Caco-2 (cell line): ENCODE measurements around the gene COA1. TPM values are rescaled to one million over a fixed set of nuclear protein-coding genes. Genes with fewer than 3 reads are reported as not detected.

Source experiments
- BruUV-seq: library from RNA; stranded (reverse); fragments of 400-500 nt; replicated peaks from 2 replicates; lab custom pipeline; 2021; lab: Mats Ljungman, UMichigan
- CTCF ChIA-PET: fragments of 300-600 bp; sonication (Branson Sonifier 250); formaldehyde crosslinking; loops from one replicate; lab custom pipeline; 2022; ENCODE audit warnings: antibody characterized with exemption; lab: Charles Lee
- POLR2A ChIA-PET: fragments of 300-600 bp; sonication (Branson Sonifier 250); formaldehyde crosslinking; loops from one replicate; lab custom pipeline; 2022; ENCODE audit warnings: antibody characterized with exemption; lab: Charles Lee
- DNase-seq, 2 experiments: peaks; one replicate each; pipeline versions ENCODE4 v3.0.0 to v3.0.0-alpha.2; 2020 to 2022
- H3K27me3 ChIP-seq: replicated peaks from 2 replicates; pipeline ENCODE4 v1.6.0; 2011; ENCODE audit warnings: low read length; ENCODE audit not compliant: control insufficient read depth, insufficient read depth
- H3K36me3 ChIP-seq: 2 replicates; pipeline ENCODE4 v1.5.1; 2011; ENCODE audit warnings: low read length; ENCODE audit not compliant: control insufficient read depth, insufficient read depth
- H3K4me1 ChIP-seq: fragments of 250-450 bp; sonication (Bioruptor Pico); 2 replicates; pipeline ENCODE4 v1.5.1; 2020; ENCODE audit warnings: mild to moderate bottlenecking
- H3K4me3 ChIP-seq: 2 replicates; pipeline ENCODE4 v1.5.1; 2011; ENCODE audit warnings: low read depth, mild to moderate bottlenecking, control low read depth, low read length
- H3K9me3 ChIP-seq: fragments of 250-450 bp; sonication (Bioruptor Pico); 2 replicates; pipeline ENCODE4 v1.5.1; 2020; ENCODE audit warnings: mild to moderate bottlenecking, moderate library complexity
- H3K27ac Mint-ChIP-seq: one replicate; pipeline ENCODE4 v1.8.0; 2022; ENCODE audit warnings: mixed read lengths; ENCODE audit not compliant: unreplicated experiment
- H3K27me3 Mint-ChIP-seq: one replicate; pipeline ENCODE4 v1.8.0; 2022; ENCODE audit warnings: mixed read lengths; ENCODE audit not compliant: insufficient read depth, unreplicated experiment
- H3K36me3 Mint-ChIP-seq: one replicate; pipeline ENCODE4 v1.8.0; 2022; ENCODE audit warnings: mild to moderate bottlenecking, mixed read lengths; ENCODE audit not compliant: insufficient read depth, unreplicated experiment
- H3K4me1 Mint-ChIP-seq: one replicate; pipeline ENCODE4 v1.8.0; 2022; ENCODE audit warnings: low read depth, mixed read lengths; ENCODE audit not compliant: unreplicated experiment
- H3K4me3 Mint-ChIP-seq: one replicate; pipeline ENCODE4 v1.8.0; 2022; ENCODE audit warnings: mild to moderate bottlenecking, moderate library complexity, mixed read lengths; ENCODE audit not compliant: unreplicated experiment
- H3K9me3 Mint-ChIP-seq: one replicate; pipeline ENCODE4 v1.8.0; 2022; ENCODE audit warnings: mixed read lengths; ENCODE audit not compliant: unreplicated experiment
- CTCF ChIP-seq, 2 experiments: fragments of 200-600 bp in 1 of 2; IDR thresholded peaks; 1 replicate in 1 of 2; 2 replicates in 1 of 2; pipeline versions ENCODE4 v1.5.1 to v1.8.0; 2011 to 2022; ENCODE audit warnings: antibody characterized with exemption in 1 of 2, control low read depth in 1 of 2, inconsistent platforms in 1 of 2, low read depth in 1 of 2, low read length in 1 of 2, mild to moderate bottlenecking in 1 of 2, moderate library complexity in 1 of 2; ENCODE audit not compliant: insufficient read depth in 1 of 2, severe bottlenecking in 1 of 2, unreplicated experiment in 1 of 2
- intact Hi-C: fragments of 100-400 bp; cut with micrococcal nuclease; formaldehyde crosslinking; loops from one replicate; pipeline ENCODE4 v1.10.0; 2022; ENCODE audit not compliant: unreplicated experiment
- total RNA-seq: library from RNA; stranded (reverse); gene quantifications from 2 replicates; pipeline ENCODE4 v1.2.3, GENCODE V29; 2022

The COA1 gene
- total RNA-seq, 1 experiment from 2014 or later: 94.7 TPM

GRCh38 chr7:43756368-43757072, 27.2 kb upstream of the COA1 start:
- H3K27ac Mint-ChIP-seq: no peak overlapping the region
- Histone ChIP-seq H3K4me1 (no peaks in the 10 kb centered on the region), H3K9me3 (no peaks in the 10 kb centered on the region), H3K4me3 (no peak overlapping the region), H3K36me3 (no peaks in the 10 kb centered on the region), H3K27me3 (no peaks in the 10 kb centered on the region)
- POLR2A ChIA-PET: no interaction called here
- no peak for DNase-seq
- H3K4me3 Mint-ChIP-seq: peak overlapping the region; percentile 41
- peaks cover 6% of the 10 kb centered on the region for H3K27me3 Mint-ChIP-seq
- H3K9me3 Mint-ChIP-seq: no peaks in the 10 kb centered on the region
- intact Hi-C loops: no loop called here
- no TSS peak for BruUV-seq
- TF ChIP-seq CTCF (IDR thresholded peaks at IDR 0.05; ENCODE audit: insufficient read depth in 1 of 2, low read depth in 1 of 2, low read length in 1 of 2, severe bottlenecking in 1 of 2, unreplicated experiment in 1 of 2): no peak
- H3K36me3 Mint-ChIP-seq: no peaks in the 10 kb centered on the region
- CTCF ChIA-PET: no interaction called here
- no peaks in the 10 kb centered on the region for H3K4me1 Mint-ChIP-seq

GRCh38 chr7:43754596-43754995, 25.3 kb upstream of the COA1 start:
- BruUV-seq: no TSS peak
- Mint-ChIP-seq H3K36me3 (no peaks in the 10 kb centered on the region), H3K4me3 (no peak overlapping the region), H3K27me3 (peaks cover 6% of the 10 kb centered on the region), H3K9me3 (no peaks in the 10 kb centered on the region), H3K4me1 (no peaks in the 10 kb centered on the region), H3K27ac (no peak overlapping the region)
- CTCF ChIA-PET: interaction anchor here (0.7 kb wide), 1 partner anchor 10 kb away, joined by 3 read pairs; no protein-coding TSS in a partner anchor
- Histone ChIP-seq H3K9me3 (no peaks in the 10 kb centered on the region), H3K4me1 (no peaks in the 10 kb centered on the region), H3K36me3 (no peaks in the 10 kb centered on the region), H3K27me3 (no peaks in the 10 kb centered on the region), H3K4me3 (no peak overlapping the region)
- POLR2A ChIA-PET: no interaction called here
- DNase-seq: no peak
- intact Hi-C loops: no loop called here
- TF ChIP-seq CTCF (IDR thresholded peaks at IDR 0.05; ENCODE audit: insufficient read depth in 1 of 2, low read depth in 1 of 2, low read length in 1 of 2, severe bottlenecking in 1 of 2, unreplicated experiment in 1 of 2): no peak

GRCh38 chr7:43753843-43754242, 24.5 kb upstream of the COA1 start:
- TF ChIP-seq CTCF (IDR thresholded peaks at IDR 0.05; ENCODE audit: insufficient read depth in 1 of 2, low read depth in 1 of 2, low read length in 1 of 2, severe bottlenecking in 1 of 2, unreplicated experiment in 1 of 2): no peak
- Histone ChIP-seq H3K36me3 (no peaks in the 10 kb centered on the region), H3K27me3 (no peaks in the 10 kb centered on the region), H3K4me3 (no peak overlapping the region), H3K9me3 (no peaks in the 10 kb centered on the region), H3K4me1 (no peaks in the 10 kb centered on the region)
- no TSS peak for BruUV-seq
- DNase-seq: no peak
- ChIA-PET POLR2A (no interaction called here), CTCF (no interaction called here)
- Mint-ChIP-seq H3K36me3 (no peaks in the 10 kb centered on the region), H3K9me3 (no peaks in the 10 kb centered on the region), H3K27me3 (peaks cover 6% of the 10 kb centered on the region), H3K27ac (no peak overlapping the region), H3K4me1 (no peaks in the 10 kb centered on the region), H3K4me3 (no peak overlapping the region)
- intact Hi-C loops: no loop called here
